ENCODE measurements around the gene VSIG2. TPM values are rescaled to one million over a fixed set of nuclear protein-coding genes. Genes with fewer than 3 reads are reported as not detected.
A peak's percentile ranks its signal among the peaks of the same experiment; 100 is the strongest.

The VSIG2 gene
- total and polyA plus RNA-seq, 10 of the 15 experiments (the other 5 are each of a cell fraction or from before 2014, with no cell fraction given): 0.13 to 0.31 (median 0.15) TPM; not detected in 5

DNA sequence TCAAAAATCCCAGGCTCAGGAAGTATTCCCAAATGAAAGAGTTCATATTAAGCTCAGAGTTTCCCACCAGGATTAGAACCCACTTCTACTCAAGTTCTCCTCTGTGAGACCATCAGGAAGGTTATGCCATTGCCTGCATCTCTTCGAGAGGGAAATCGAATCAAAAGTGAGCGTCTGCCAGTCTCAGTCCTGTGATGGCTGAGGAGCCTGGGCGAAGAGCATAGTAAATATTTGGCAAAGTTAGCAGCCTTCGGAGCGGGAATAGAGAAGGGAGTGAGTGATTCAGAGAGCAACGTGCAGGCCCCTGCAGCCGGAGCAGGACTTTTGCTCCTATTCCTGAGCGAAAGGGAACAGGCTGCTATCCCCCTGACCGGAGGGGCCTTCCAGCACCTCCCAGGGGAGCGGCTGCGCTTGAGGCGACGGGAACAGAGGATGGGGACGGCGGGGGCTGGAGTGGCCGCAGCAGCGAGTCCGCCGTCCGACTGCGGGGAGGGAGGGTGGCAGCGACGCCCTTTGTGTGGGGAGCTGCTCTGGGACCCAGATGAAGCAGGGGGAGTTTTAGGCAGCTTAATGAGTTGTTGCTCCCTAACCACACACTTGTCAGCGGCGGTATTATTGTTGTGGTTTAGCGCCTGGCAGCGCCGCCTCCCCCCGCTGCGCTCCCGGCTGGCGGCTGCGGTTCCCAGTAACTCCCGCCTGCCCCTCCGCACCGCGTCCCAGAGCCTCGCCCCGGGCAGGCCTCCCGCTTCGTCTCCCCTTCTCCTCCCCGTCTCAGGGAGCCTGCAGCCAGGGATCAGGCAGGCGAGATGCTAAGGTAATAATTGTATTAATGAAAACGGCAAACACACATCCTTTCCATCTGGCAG is 34.0 kb downstream of the VSIG2 start:
- intact Hi-C loops (cut with micrococcal nuclease; ENCODE audit: unreplicated experiment) (loop anchor here (2.0 kb wide), 1 partner anchor 43 kb away; no protein-coding TSS in a partner anchor), in situ Hi-C loops (cut with MboI) (no loop called here)
- Histone ChIP-seq H4K20me1 (ENCODE audit: control insufficient read depth, insufficient read depth) (no peaks in the 10 kb centered on the region), H3K27me3 (replicated peaks in 1 of 2; ENCODE audit: control insufficient read depth in 2 of 2, insufficient read depth in 2 of 2, low read length in 1 of 2) (peaks cover 0 to 13% of the 10 kb centered on the region in 2 experiments; a peak in 2 of 4 replicates), H3K27ac (ENCODE audit: control insufficient read depth, insufficient read depth) (no peak overlapping the region), H3K79me2 (ENCODE audit: control insufficient read depth, insufficient read depth, low read length) (no peaks in the 10 kb centered on the region), H2AFZ (ENCODE audit: control insufficient read depth, low read depth, low read length) (no peak overlapping the region), H3K9ac (ENCODE audit: control insufficient read depth, insufficient read depth, low read length) (no peak overlapping the region), H3K36me3 (ENCODE audit: control insufficient read depth in 2 of 2, insufficient read depth in 2 of 2, low read length in 1 of 2) (no peaks in the 10 kb centered on the region), H3K9me3 (replicated peaks; ENCODE audit: control insufficient read depth, insufficient read depth, low read length) (no peaks in the 10 kb centered on the region), H3K4me3 (no peak overlapping the region; the same call in 1 of the 2 replicates), H3K4me2 (ENCODE audit: control insufficient read depth, insufficient read depth) (peak overlapping the region; percentile 74), H3K4me1 (ENCODE audit: control insufficient read depth, insufficient read depth, low read length) (no peaks in the 10 kb centered on the region; the same call in 1 of the 2 replicates)
- ChIA-PET RAD21 (ENCODE audit: unreplicated experiment) (interaction anchor here (1.0 to 1.4 kb wide), 4 partner anchors 8 to 44 kb away, joined by 3 to 6 read pairs (median 4); partner anchors contain the start of genes NRGN, SIAE and SPA17), POLR2A (interaction anchor here (0.5 to 1.4 kb wide), 2 partner anchors 8 to 12 kb away, joined by 3 to 4 read pairs; no protein-coding TSS in a partner anchor), CTCF (interaction anchor here (0.7 to 2.7 kb wide), 6 partner anchors 7 to 49 kb away, joined by 3 to 9 read pairs (median 6); no protein-coding TSS in a partner anchor), SMC1A (ENCODE audit: uncharacterized antibody, unreplicated experiment) (interaction anchor here (0.6 to 1.7 kb wide), 9 partner anchors 9 to 95 kb away, joined by 3 to 5 read pairs (median 3); partner anchors contain the start of gene TBRG1)
- WGBS (ENCODE audit: insufficient coverage, insufficient replicate concordance, low lambda C conversion rate, missing lambda C conversion rate): 3% methylated on average over 45 of the region's 45 CpGs
- DNase-seq (ENCODE audit: low read depth, low spot score) (no peak), FAIRE-seq (no peak), ATAC-seq (peak; percentile 80)
- BruUV-seq (replicated peaks): no TSS peak
- TF ChIP-seq DPF2 (IDR thresholded peaks at IDR 0.05) (peak; percentile 81), ZNF207 (IDR thresholded peaks at IDR 0.05; ENCODE audit: borderline replicate concordance) (no peak), CHD2 (IDR thresholded peaks at IDR 0.05; ENCODE audit: borderline replicate concordance, low read depth, low read length) (no peak), IRF4 (IDR thresholded peaks at IDR 0.05; ENCODE audit: low read depth, low read length) (no peak), RELA (IDR thresholded peaks at IDR 0.05; ENCODE audit: borderline replicate concordance, partially characterized antibody) (no peak), SMAD5 (IDR thresholded peaks at IDR 0.05; ENCODE audit: low read depth) (no peak), TBL1XR1 (IDR thresholded peaks at IDR 0.05; ENCODE audit: low read depth, low read length) (no peak), TCF12 (IDR thresholded peaks at IDR 0.05; ENCODE audit: low read depth, low read length) (no peak), RAD51 (IDR thresholded peaks at IDR 0.05) (no peak), MTA3 (IDR thresholded peaks at IDR 0.05; ENCODE audit: borderline replicate concordance, low read length) (no peak), IKZF2 (IDR thresholded peaks at IDR 0.05) (peak; percentile 69 to 76), MYC (IDR thresholded peaks at IDR 0.05; ENCODE audit: insufficient read depth, insufficient read length, insufficient replicate concordance, low read length, severe bottlenecking) (no peak), TARDBP (IDR thresholded peaks at IDR 0.05; ENCODE audit: borderline replicate concordance) (no peak), MEF2B (IDR thresholded peaks at IDR 0.05; ENCODE audit: partially characterized antibody, poor library complexity, severe bottlenecking) (peak; percentile 62), SMC3 (IDR thresholded peaks at IDR 0.05; ENCODE audit: borderline replicate concordance, low read length) (no peak), ASH2L (IDR thresholded peaks at IDR 0.05; ENCODE audit: borderline replicate concordance, low read depth) (no peak), POLR2AphosphoS5 (IDR thresholded peaks at IDR 0.05; ENCODE audit: low read length) (no peak), TAF1 (IDR thresholded peaks at IDR 0.05; ENCODE audit: borderline replicate concordance, low read depth, low read length) (no peak)
- TF ChIP-seq, protein P1, sequence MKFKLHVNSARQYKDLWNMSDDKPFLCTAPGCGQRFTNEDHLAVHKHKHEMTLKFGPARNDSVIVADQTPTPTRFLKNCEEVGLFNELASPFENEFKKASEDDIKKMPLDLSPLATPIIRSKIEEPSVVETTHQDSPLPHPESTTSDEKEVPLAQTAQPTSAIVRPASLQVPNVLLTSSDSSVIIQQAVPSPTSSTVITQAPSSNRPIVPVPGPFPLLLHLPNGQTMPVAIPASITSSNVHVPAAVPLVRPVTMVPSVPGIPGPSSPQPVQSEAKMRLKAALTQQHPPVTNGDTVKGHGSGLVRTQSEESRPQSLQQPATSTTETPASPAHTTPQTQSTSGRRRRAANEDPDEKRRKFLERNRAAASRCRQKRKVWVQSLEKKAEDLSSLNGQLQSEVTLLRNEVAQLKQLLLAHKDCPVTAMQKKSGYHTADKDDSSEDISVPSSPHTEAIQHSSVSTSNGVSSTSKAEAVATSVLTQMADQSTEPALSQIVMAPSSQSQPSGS (IDR thresholded peaks at IDR 0.05; ENCODE audit: low read length): no peak
- TF ChIP-seq, protein P2, sequence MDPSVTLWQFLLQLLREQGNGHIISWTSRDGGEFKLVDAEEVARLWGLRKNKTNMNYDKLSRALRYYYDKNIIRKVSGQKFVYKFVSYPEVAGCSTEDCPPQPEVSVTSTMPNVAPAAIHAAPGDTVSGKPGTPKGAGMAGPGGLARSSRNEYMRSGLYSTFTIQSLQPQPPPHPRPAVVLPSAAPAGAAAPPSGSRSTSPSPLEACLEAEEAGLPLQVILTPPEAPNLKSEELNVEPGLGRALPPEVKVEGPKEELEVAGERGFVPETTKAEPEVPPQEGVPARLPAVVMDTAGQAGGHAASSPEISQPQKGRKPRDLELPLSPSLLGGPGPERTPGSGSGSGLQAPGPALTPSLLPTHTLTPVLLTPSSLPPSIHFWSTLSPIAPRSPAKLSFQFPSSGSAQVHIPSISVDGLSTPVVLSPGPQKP (IDR thresholded peaks at IDR 0.05; ENCODE audit: low read depth, low read length): no peak
